WI38 (cell line): Measurements from ENCODE around the gene TNRC18.
"Not testable (repeated sequence)": the region's sequence is repeated elsewhere in the genome, so short reads cannot be mapped to it uniquely, and the experiment has no call there.

Experiments used
- H3K4me3 ChIP-seq: 2 replicates; pipeline ENCODE4 v1.5.1; 2011; ENCODE audit warnings: low read depth, mild to moderate bottlenecking, control low read depth, low read length
- CTCF ChIP-seq: IDR thresholded peaks from 2 replicates; pipeline ENCODE4 v1.5.1; 2012; ENCODE audit warnings: low read depth, mild to moderate bottlenecking, control low read depth, low read length

TNRC18 gene

GRCh38 chr7:5287802-5288201 is 135.8 kb downstream of the TNRC18 start:
- TF ChIP-seq CTCF: no peak

GRCh38 chr7:5287373-5287772 is 136.3 kb downstream of the TNRC18 start:
- not testable (repeated sequence) for H3K4me3 ChIP-seq

More at GRCh38 chr7:5287802-5288201, 135.8 kb downstream of the TNRC18 start:
- no peak overlapping the region for H3K4me3 ChIP-seq

- TF ChIP-seq CTCF: no peak
- H3K4me3 ChIP-seq: no peak overlapping the region
Measured at GRCh38 chr7:5286933-5287332, 136.7 kb downstream of the TNRC18 start.

GRCh38 chr7:5284304-5285281 is 139.0 kb downstream of the TNRC18 start:
- H3K4me3 ChIP-seq: no peak overlapping the region

GRCh38 chr7:5283421-5284303 is 140.0 kb downstream of the TNRC18 start:
- TF ChIP-seq CTCF: no peak
- peak overlapping the region; percentile 42 for H3K4me3 ChIP-seq

More at GRCh38 chr7:5284304-5285281, 139.0 kb downstream of the TNRC18 start:
- TF ChIP-seq CTCF: no peak

GRCh38 chr7:5282543-5283316 is 140.9 kb downstream of the TNRC18 start, which contains the start of gene SLC29A4:
TSS of gene SLC29A4 (plus strand) at chr7:5282943. CDS start at chr7:5287817, 4,874 bp downstream.
- no peak for TF ChIP-seq CTCF
- H3K4me3 ChIP-seq: peak within 1 kb of the TSS; percentile 42

- H3K4me3 ChIP-seq: not testable (repeated sequence)
Measured at GRCh38 chr7:5281598-5282500, 141.8 kb downstream of the TNRC18 start.
